GM19452 (cell line): Measurements from ENCODE around the gene AP3S1.
"Not testable (repeated sequence)": the region's sequence is repeated elsewhere in the genome, so short reads cannot be mapped to it uniquely, and the experiment has no call there.

Experiments
- ATAC-seq: cut with Tn5 transposase; IDR thresholded peaks from one replicate; pipeline ENCODE4 v1.9.1; 2021; ENCODE audit not compliant: unreplicated experiment

Gene AP3S1

DNA sequence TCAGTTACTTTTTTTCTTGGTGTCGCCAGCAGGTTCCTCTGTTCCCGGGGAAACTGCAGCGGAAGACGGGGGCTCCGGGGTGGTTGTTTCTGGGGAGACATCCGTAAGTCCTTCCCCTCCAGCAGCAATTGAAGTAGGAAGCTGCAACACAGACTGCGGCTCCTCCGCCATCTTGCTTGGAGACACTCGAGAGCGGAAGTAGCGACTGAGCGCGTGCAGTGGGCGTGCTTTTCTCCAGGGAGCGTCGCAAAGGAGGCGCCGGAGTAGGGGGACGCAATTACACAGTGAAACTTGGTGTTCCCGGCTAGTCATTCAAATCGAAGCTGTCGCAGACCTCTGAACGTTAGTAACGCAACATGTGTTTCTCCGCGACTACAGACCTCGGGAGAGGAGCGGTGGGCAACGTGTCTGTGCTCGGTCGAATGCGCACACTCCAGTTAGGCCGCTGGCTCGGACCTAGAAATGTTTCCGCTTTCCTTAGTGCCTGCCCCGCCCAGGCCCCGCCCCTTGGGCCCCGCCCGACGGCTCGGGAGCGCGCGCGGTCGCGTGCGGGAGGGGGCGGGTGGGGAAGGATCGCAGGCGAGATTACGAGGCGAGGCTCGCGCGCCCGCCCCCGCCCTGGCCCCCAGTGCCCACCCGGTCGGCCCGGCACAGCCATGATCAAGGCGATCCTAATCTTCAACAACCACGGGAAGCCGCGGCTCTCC lies at the start of gene AP3S1, which contains the start of gene ATG12:
Gene AP3S1 (plus strand): TSS at position 554 of the 707 bp plus-strand sequence. CDS start 103 bp downstream, at position 657.
Gene ATG12 (minus strand): TSS at position 184 of the 707 bp plus-strand sequence. CDS start 13 bp downstream, at position 171.
- peak; percentile 84 for ATAC-seq

DNA sequence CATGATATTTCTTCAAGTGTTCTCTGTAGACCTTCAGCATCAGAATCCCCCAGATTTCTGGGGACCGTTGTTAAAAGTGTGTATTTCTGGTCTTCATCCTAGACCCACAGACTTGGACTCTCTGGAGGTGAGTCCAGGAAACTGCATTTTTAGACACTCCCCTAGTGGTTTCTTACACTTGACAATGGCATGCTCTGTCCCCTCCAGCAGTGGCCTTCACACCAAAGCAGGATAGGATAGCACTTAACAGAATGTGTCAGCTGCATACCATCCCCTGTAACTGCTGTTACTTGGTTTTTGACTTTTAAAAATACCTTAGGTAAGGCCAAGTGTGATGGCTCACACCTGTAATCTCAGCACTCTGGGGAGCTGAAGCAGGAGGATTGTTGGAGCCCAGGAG lies 46.0 kb upstream of the AP3S1 start:
- no peak for ATAC-seq

DNA sequence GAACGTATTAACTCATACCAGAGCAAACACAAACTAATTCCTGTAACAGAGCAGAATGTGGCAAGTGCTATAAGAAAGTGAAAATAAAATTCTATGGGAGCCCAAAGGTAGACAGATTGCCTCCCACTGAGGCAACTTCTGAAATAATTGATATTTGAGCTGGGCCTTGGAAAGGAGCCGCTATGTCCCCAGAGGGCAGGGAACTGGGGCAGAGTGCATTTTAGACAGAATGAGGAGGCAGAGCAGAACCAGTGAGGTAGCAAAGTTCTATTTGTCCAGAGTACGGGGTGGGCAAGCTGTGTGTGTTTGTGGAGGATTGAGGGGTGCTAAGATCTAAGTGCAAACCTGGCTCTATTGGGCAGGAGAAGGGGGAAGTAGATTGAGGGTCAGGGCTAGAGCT lies 45.1 kb upstream of the AP3S1 start:
- no peak for ATAC-seq

GRCh38 chr5:115798252-115798651 lies 43.5 kb upstream of the AP3S1 start:
- no peak for ATAC-seq

DNA sequence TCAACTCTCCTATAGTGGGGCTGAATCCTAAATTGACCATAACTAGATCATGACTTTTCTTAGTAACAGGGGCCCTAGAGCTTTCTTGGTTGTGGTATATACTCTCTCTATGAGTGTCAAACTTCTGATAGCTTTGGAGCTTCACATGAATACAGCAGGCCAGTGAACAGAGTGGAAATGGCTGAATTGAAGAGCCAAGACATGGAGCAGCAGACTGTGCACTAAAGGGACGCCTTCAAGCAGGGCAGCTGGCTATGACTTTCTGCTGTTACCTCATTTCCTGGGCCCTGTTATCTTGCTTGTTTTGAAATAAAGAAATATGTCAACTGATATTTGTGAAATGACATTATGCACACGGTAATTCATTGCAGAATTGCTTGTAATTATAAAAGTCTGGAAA lies 41.6 kb upstream of the AP3S1 start:
- no peak for ATAC-seq

DNA sequence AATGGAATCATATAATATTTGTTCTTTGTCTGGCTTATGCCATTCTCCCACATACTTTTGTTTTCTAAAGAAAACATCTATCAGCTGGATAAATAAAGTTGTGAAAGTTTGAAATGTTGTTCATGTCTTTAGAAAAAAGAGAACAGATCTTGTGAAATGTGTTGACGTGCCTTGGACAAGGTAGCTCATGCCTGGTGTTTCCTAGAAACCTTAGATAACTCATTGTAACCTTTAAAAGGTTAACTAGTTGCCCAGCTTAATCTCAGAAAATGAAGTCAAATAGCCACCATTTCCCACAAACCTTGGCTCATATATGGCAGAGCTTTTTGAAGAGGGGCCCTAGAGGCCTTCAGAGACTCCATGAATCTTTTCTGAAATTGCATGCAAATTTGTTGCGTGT lies 40.6 kb upstream of the AP3S1 start:
- ATAC-seq = no peak

DNA sequence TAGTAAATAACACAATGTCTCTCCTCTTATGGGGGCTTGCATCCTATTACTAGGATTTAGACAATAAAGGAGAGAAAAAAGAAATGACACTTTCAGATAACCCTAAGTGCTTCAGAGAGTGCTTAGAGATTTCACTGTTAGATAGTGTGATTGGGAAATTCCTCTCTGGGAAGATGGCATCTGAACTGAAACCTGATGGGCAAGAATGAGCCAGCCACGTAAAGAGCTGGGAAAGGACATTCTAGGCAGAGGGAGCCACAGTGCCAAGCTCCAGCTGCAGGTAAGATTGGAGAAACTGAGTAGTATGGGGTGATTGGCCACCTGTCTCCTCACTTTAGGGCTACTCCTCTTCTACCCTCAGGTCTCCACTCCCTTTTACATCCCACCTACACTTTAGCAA lies 39.8 kb upstream of the AP3S1 start:
- ATAC-seq = no peak

GRCh38 chr5:115806986-115807653 lies 34.6 kb upstream of the AP3S1 start:
- ATAC-seq = no peak

DNA sequence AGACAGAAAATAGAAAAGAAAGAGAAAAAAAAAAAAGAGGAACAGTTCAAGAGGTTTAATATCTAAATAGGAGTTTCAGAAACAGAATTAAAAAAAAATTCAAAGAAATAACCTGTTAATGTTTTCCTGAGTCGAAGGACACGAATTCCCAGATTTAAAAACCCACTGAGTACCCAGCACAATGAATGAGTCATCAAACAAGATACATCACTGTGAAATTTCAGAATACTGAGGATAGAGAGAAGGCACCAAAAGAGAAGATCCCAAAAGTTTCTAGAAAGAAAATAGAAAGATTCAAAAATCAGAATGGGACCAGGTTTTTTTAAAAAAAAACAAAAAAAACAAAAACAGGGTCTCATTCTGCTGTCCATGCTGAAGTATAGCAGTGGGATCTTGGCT lies 34.1 kb upstream of the AP3S1 start:
- ATAC-seq = no peak

DNA sequence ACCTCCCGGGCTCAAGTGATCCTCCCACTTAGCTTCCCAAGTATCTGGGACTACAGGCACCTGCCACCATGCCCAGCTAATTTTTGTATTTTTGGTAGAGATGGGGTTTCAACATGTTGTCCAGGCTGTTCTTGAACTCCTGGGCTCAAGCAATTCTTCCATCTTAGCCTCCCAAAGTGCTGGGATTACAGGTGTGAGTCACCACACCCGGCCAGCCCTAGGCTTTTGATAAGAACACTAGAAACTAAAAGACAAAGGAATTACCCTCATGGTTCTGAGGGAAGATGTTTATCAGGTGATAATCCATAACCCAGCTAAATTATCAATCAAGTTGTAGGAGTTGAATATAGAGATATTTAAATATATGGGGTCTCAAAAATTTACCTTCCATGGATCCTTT lies 33.7 kb upstream of the AP3S1 start:
- ATAC-seq = not testable (repeated sequence)

DNA sequence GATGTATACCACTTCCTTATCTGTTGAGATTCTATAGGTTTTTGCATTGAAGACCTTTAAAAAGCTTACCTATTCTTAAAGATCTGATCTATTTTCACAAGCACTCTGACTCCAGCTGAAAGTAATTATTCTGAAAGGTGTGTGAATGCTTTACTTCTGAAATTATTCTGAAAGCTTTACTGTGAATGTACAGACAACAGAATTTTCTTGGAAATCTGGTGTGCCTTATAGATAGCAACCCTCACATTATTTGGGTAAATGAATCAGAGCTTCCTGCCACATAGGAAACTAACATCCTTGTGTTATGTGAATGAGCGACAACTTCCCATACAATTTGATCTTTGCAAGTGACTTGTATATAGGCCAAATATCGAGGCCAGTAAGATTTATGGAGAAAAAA lies 31.8 kb upstream of the AP3S1 start:
- ATAC-seq = no peak

DNA sequence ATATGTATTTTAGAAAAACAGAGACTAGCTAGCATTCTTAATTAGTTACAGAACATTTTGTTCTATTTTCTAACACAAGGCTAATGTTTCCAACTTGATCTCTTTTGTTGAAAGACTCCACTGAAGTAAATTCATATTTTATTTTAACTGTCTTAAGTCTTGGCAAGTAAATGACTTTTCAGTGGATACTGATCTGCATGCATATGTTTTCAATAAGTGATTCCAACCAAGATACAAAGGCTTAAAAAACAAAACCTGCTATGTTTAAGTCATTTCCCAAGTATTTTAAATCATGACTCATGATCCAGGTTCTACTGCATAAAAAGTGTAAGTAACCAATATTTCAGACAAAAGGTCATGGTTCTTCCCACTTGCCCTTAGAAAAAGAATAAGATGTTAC lies 31.0 kb upstream of the AP3S1 start:
- no peak for ATAC-seq

DNA sequence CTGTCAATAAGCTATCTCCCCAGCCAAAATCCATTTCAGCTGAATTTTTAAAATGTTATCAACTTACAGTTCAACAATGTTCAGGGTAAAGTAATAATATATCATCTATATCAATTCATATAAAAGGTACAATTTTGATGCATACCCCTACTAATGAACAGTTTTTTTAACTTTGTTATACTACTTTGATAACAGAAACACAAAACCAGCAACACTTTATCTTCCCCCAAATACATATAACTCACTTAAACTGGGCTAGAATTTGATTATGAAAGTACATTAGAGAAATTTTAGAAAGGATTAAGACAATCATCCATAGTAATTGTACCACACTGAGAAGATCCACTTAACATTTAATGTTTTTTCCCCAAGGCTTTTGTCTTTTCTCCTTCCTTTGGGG lies 30.3 kb upstream of the AP3S1 start:
- ATAC-seq = no peak

- no peak for ATAC-seq
Observed at GRCh38 chr5:115812372-115812771, 29.4 kb upstream of the AP3S1 start.

- ATAC-seq = no peak
Observed at GRCh38 chr5:115813719-115814118, 28.0 kb upstream of the AP3S1 start.

DNA sequence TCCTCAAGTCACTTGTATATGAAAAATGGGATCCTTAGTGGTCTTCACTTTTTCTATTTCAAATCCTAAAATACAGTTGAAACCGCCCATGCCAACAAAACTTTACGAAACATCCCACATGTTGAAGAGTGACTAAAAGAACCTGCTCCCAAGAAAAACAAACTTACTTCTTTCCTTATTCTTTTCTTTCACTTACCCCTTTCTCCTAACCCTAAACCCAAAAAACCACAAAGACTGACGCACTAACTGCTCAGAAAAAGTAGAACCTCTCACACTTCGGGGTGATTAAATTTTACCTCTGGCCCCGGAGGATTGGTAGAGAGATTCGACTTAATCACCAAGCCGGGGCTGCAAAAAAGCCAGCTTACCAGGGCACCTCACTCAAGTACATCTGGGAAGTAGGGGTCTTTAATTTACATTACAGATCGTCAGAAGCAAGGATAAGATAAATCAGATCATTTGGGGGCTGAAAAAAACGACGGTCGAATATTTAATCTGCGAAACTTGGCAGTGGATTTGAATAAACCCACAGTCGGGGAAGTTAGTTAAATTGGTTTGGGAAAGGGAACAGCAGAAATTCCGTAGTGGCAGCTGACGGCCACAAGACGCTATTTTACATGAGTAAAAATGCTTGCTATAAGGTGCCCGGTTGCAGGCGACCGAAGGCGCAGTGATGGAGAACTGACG lies 26.6 kb upstream of the AP3S1 start:
- ATAC-seq = no peak

- ATAC-seq = no peak
Observed at GRCh38 chr5:115815693-115816225, 26.0 kb upstream of the AP3S1 start.

DNA sequence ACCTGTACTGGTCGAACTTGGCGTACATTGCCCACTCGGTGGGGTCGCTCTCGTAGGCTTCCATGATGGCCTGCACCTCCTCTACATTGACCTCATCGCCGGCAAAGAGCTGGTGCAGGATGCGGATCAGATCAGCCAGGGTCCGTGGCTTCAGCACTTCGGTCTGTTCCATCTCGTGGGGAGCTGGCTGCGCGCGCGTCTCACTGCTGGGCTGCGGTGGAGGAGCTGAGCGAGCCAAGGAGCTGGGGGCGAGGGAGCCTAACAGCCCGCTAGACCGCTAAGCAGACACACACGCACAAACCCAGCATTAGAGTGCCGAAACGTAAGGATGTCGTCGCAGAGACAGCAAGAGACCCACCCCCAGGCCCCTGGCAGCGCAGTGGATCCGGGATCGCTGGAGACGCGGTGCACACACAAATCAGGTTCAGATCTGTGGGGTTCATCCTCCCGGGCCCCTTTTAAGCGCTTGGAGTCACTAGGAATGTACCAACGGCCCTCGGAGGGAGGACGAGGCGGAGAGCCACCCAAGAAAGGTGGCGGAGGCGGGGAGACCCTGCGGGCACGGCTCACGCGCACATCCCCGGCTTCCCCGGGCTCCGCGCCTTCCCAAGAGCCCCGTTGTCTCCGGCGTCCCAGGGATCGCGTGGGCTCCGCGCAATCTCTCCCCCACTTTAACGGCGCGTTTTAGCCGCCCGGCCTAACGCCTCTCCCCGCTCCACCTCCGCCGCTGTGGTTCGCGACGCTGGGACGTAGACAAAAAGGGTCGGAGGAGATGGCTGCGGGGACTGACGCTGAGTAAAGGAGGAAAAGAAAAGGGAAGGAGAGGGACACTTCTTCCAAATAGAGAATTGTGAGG lies 25.3 kb upstream of the AP3S1 start, which contains the start of gene CDO1:
Gene CDO1 (minus strand): TSS at position 434 of the 856 bp plus-strand sequence. CDS start 262 bp downstream, at position 172.
- no peak for ATAC-seq

GRCh38 chr5:115817386-115817785 lies 24.3 kb upstream of the AP3S1 start:
- ATAC-seq = no peak

GRCh38 chr5:115818821-115819220 lies 22.9 kb upstream of the AP3S1 start:
- no peak for ATAC-seq

- no peak for ATAC-seq
Observed at GRCh38 chr5:115820846-115821245, 20.9 kb upstream of the AP3S1 start.
